RPMI7951 (cell line): Measurements from ENCODE around the gene RBMXL2. TPM values are rescaled to one million over a fixed set of nuclear protein-coding genes. Genes with fewer than 3 reads are reported as not detected.

Experiments
- total RNA-seq: library from RNA; depleted of rRNA; stranded (reverse); fragments of >200 nt; shearing (Covaris generic); gene quantifications from 2 replicates; pipeline ENCODE4 v1.2.3, GENCODE V29; 2014; rRNA removed

RBMXL2 gene
- total RNA-seq, 1 experiment from 2014 or later: 0.12 TPM

Other genes starting within 250 kb of the RBMXL2 start
- not detected in 2 replicates for gene OR10A5, start 243.3 kb upstream of the RBMXL2 start, total RNA-seq
- gene OR10A2, start 225.9 kb upstream of the RBMXL2 start, total RNA-seq: not detected in 2 replicates
- gene OR10A4, start 212.4 kb upstream of the RBMXL2 start, total RNA-seq: not detected in 2 replicates
- gene OR2D2, start 196.5 kb upstream of the RBMXL2 start, total RNA-seq: 0.36 TPM in 1 of 2 replicates, not detected in the other
- not detected in 2 replicates for gene OR2D3, start 168.0 kb upstream of the RBMXL2 start, total RNA-seq
- gene ZNF215, start 162.6 kb upstream of the RBMXL2 start, total RNA-seq: 6.7 and 8.9 TPM in 2 replicates
- 2.6 and 3.5 TPM in 2 replicates for gene ZNF214, start 68.7 kb upstream of the RBMXL2 start, total RNA-seq
- gene NLRP14, start 68.5 kb upstream of the RBMXL2 start, total RNA-seq: 0.12 TPM in 1 of 2 replicates, not detected in the other
- gene SYT9, start 162.9 kb downstream of the RBMXL2 start, total RNA-seq: not detected in 2 replicates